Measurements from ENCODE around the gene MAPT. TPM values are rescaled to one million over a fixed set of nuclear protein-coding genes. Genes with fewer than 3 reads are reported as not detected.

The MAPT gene
- total RNA-seq (2022) (1.1 and 1.6 TPM in 2 replicates), Bru-seq, nascent RNA (percentile 18 among the genes with signal in this experiment), BruChase-seq, experiment 1, labeled RNA remaining after a 6-hour chase (percentile 16 among the genes with signal in this experiment), BruChase-seq, experiment 2, labeled RNA remaining after a 2-hour chase (percentile 16 among the genes with signal in this experiment)
- long read RNA-seq, full-length matches to known transcripts, result 1 of 3 reads
- long read RNA-seq, partial matches to known transcripts, result 0 of 3 reads
- long read RNA-seq, other reads (novel, unspliced or antisense), result 2 of 3 reads

DNA sequence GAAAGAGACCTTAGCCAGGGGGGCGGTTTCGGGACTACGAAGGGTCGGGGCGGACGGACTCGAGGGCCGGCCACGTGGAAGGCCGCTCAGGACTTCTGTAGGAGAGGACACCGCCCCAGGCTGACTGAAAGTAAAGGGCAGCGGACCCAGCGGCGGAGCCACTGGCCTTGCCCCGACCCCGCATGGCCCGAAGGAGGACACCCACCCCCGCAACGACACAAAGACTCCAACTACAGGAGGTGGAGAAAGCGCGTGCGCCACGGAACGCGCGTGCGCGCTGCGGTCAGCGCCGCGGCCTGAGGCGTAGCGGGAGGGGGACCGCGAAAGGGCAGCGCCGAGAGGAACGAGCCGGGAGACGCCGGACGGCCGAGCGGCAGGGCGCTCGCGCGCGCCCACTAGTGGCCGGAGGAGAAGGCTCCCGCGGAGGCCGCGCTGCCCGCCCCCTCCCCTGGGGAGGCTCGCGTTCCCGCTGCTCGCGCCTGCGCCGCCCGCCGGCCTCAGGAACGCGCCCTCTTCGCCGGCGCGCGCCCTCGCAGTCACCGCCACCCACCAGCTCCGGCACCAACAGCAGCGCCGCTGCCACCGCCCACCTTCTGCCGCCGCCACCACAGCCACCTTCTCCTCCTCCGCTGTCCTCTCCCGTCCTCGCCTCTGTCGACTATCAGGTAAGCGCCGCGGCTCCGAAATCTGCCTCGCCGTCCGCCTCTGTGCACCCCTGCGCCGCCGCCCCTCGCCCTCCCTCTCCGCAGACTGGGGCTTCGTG, at the start of gene MAPT:
MAPT (plus strand) TSS at position 533 of the 763 bp plus-strand sequence. CDS start 67,784 bp downstream, outside the sequence.
- DNase-seq, result peak; percentile 99
- Mint-ChIP-seq H3K27me3 (ENCODE audit: unreplicated experiment) (peaks cover 77% of the 10 kb centered on the region), H3K9me3 (ENCODE audit: low read depth, unreplicated experiment) (no peaks in the 10 kb centered on the region), H3K4me3 (ENCODE audit: low read depth, unreplicated experiment) (peak within 1 kb of the TSS; percentile 87), H3K27ac (ENCODE audit: unreplicated experiment) (peak within 1 kb of the TSS; percentile 69), H3K36me3 (ENCODE audit: insufficient read depth, unreplicated experiment) (peaks cover 25% of the 10 kb centered on the region), H3K4me1 (ENCODE audit: low read depth, unreplicated experiment) (no peaks in the 10 kb centered on the region)
- intact Hi-C loops (cut with micrococcal nuclease; ENCODE audit: unreplicated experiment), result no loop called here
- TF ChIP-seq, protein P1, sequence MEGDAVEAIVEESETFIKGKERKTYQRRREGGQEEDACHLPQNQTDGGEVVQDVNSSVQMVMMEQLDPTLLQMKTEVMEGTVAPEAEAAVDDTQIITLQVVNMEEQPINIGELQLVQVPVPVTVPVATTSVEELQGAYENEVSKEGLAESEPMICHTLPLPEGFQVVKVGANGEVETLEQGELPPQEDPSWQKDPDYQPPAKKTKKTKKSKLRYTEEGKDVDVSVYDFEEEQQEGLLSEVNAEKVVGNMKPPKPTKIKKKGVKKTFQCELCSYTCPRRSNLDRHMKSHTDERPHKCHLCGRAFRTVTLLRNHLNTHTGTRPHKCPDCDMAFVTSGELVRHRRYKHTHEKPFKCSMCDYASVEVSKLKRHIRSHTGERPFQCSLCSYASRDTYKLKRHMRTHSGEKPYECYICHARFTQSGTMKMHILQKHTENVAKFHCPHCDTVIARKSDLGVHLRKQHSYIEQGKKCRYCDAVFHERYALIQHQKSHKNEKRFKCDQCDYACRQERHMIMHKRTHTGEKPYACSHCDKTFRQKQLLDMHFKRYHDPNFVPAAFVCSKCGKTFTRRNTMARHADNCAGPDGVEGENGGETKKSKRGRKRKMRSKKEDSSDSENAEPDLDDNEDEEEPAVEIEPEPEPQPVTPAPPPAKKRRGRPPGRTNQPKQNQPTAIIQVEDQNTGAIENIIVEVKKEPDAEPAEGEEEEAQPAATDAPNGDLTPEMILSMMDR (IDR thresholded peaks at IDR 0.05; ENCODE audit: unreplicated experiment), result peak; percentile 97
- BruUV-seq (replicated peaks), result no TSS peak
- CTCF ChIA-PET, result interaction anchor here (0.6 to 1.6 kb wide), 7 partner anchors 13 to 299 kb away, joined by 3 to 5 read pairs (median 3); partner anchors contain the start of gene KANSL1

DNA sequence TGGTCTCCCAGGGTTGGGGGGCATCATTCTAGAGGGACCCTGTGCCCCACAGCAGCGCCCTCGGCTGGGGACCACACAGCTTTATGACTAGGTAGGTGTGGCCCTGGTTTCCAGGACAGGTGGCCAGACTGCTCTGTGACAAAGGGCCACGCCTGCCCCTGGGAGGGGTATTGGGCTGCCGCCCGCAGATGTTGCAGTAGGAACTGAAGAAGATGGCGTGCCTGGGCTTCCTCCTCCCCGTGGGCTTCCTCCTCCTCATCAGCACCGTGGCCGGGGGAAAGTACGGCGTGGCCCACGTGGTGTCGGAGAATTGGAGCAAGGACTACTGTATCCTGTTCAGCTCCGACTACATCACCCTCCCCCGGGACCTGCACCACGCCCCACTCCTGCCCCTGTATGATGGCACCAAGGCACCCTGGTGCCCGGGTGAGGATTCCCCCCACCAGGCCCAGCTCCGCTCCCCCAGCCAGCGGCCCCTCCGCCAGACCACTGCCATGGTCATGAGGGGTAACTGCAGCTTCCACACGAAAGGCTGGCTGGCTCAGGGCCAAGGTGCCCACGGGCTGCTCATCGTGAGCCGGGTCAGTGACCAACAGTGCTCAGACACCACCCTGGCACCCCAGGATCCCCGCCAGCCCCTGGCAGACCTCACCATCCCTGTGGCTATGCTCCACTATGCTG, 49.5 kb upstream of the MAPT start, which contains the start of gene SPPL2C:
SPPL2C (plus strand) TSS at position 187 of the 681 bp plus-strand sequence; CDS start at position 213, 26 bp downstream.
- H3K27ac Mint-ChIP-seq (ENCODE audit: unreplicated experiment), result no peak within 1 kb of the TSS
- BruUV-seq (replicated peaks), result no TSS peak
- no peak for DNase-seq
- TF ChIP-seq, protein P1 (IDR thresholded peaks at IDR 0.05; ENCODE audit: unreplicated experiment), result no peak
- H3K9me3 Mint-ChIP-seq (ENCODE audit: low read depth, unreplicated experiment), result no peaks in the 10 kb centered on the region
- H3K27me3 Mint-ChIP-seq (ENCODE audit: unreplicated experiment), result peaks cover 100% of the 10 kb centered on the region
- intact Hi-C loops (cut with micrococcal nuclease; ENCODE audit: unreplicated experiment), result no loop called here
- H3K36me3 Mint-ChIP-seq (ENCODE audit: insufficient read depth, unreplicated experiment), result no peaks in the 10 kb centered on the region
- H3K4me3 Mint-ChIP-seq (ENCODE audit: low read depth, unreplicated experiment), result no peak within 1 kb of the TSS
- CTCF ChIA-PET, result interaction anchor here (0.6 kb wide), 1 partner anchor 63 kb away, joined by 3 read pairs; no protein-coding TSS in a partner anchor
- H3K4me1 Mint-ChIP-seq (ENCODE audit: low read depth, unreplicated experiment), result peaks cover 7% of the 10 kb centered on the region

DNA sequence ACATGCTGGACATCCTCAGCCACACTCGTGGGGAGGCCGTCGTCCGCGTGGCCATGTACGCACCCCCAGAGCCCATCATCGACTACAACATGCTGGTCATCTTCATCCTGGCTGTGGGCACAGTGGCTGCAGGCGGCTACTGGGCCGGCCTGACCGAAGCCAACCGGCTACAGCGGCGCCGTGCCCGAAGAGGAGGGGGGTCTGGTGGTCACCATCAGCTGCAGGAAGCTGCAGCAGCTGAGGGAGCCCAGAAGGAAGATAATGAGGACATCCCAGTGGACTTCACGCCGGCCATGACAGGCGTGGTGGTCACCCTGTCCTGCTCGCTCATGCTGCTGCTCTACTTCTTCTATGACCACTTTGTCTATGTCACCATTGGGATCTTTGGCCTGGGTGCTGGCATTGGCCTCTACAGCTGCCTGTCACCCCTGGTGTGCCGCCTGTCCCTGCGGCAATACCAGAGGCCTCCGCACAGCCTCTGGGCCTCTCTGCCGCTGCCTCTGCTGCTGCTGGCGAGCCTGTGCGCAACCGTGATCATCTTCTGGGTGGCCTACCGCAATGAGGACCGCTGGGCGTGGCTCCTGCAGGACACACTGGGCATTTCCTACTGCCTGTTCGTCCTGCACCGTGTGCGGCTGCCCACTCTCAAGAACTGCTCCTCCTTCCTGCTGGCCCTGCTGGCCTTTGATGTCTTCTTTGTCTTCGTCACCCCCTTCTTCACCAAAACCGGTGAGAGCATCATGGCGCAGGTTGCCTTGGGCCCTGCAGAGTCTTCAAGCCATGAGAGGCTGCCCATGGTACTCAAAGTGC, 48.8 kb upstream of the MAPT start:
- no peak overlapping the region for H3K4me3 Mint-ChIP-seq (ENCODE audit: low read depth, unreplicated experiment)
- H3K36me3 Mint-ChIP-seq (ENCODE audit: insufficient read depth, unreplicated experiment), result no peaks in the 10 kb centered on the region
- H3K27ac Mint-ChIP-seq (ENCODE audit: unreplicated experiment), result no peak overlapping the region
- no peaks in the 10 kb centered on the region for H3K9me3 Mint-ChIP-seq (ENCODE audit: low read depth, unreplicated experiment)
- intact Hi-C loops (cut with micrococcal nuclease; ENCODE audit: unreplicated experiment), result no loop called here
- no TSS peak for BruUV-seq (replicated peaks)
- CTCF ChIA-PET, result no interaction called here
- peaks cover 100% of the 10 kb centered on the region for H3K27me3 Mint-ChIP-seq (ENCODE audit: unreplicated experiment)
- TF ChIP-seq, protein P1 (IDR thresholded peaks at IDR 0.05; ENCODE audit: unreplicated experiment), result no peak
- DNase-seq, result no peak
- peaks cover 7% of the 10 kb centered on the region for H3K4me1 Mint-ChIP-seq (ENCODE audit: low read depth, unreplicated experiment)

DNA sequence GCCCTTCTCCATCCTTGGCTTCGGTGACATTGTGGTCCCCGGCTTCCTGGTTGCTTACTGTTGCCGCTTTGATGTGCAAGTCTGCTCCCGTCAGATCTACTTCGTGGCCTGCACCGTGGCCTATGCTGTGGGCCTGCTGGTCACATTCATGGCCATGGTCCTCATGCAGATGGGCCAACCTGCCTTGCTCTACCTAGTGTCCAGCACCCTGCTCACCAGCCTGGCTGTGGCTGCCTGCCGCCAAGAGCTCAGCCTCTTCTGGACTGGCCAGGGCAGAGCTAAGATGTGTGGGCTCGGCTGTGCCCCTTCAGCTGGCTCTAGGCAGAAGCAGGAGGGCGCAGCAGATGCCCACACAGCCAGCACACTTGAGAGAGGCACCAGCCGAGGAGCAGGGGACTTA, 48.1 kb upstream of the MAPT start:
- BruUV-seq (replicated peaks), result no TSS peak
- CTCF ChIA-PET, result no interaction called here
- Mint-ChIP-seq H3K27me3 (ENCODE audit: unreplicated experiment) (peaks cover 100% of the 10 kb centered on the region), H3K9me3 (ENCODE audit: low read depth, unreplicated experiment) (no peaks in the 10 kb centered on the region), H3K27ac (ENCODE audit: unreplicated experiment) (no peak overlapping the region), H3K36me3 (ENCODE audit: insufficient read depth, unreplicated experiment) (no peaks in the 10 kb centered on the region), H3K4me1 (ENCODE audit: low read depth, unreplicated experiment) (peaks cover 7% of the 10 kb centered on the region), H3K4me3 (ENCODE audit: low read depth, unreplicated experiment) (no peak overlapping the region)
- intact Hi-C loops (cut with micrococcal nuclease; ENCODE audit: unreplicated experiment), result no loop called here
- no peak for DNase-seq
- TF ChIP-seq, protein P1 (IDR thresholded peaks at IDR 0.05; ENCODE audit: unreplicated experiment), result no peak

All from Calu3 (cell line).